HG03439 (cell line): ENCODE data around the gene TXK.

Experiments used
- ATAC-seq: cut with Tn5 transposase; IDR thresholded peaks from one replicate; pipeline ENCODE4 v1.9.1; 2021; ENCODE audit warnings: mild to moderate bottlenecking, moderate library complexity; ENCODE audit not compliant: unreplicated experiment

The TXK gene

DNA sequence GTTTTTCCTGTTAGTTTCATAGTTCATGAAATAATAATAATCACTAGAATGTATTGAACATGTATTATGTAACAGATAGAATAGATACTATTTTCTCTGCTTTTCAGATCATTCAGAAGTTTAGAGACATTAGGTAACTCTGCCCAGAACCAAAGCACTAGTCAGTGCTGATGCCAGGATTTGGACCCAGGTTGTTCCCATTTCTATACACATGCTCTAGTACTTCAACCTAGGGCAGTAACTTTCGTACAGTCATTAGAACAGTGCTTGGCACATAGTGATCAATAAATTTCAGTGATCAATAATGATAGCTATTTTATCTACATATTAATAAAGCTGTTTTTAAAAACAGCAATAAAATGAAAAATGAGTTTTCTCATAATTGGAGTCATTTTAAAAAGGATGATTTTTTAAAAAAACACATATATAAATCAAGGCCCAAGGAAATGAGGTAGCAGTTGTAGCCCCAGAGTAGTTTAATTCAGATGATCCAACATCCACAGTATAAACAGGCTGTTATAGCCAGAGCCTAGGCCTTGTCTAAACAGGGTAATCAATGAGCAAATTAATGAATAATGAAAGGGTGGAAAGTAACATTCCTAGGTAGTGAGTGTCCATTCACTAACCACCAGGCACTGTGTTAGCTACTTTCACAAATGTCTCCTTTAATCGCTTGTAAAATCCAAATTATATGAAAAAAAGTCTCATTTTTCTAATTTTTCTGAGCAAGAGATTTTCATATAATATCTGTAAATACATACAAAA is 25.6 kb downstream of the TXK start:
- ATAC-seq = no peak

DNA sequence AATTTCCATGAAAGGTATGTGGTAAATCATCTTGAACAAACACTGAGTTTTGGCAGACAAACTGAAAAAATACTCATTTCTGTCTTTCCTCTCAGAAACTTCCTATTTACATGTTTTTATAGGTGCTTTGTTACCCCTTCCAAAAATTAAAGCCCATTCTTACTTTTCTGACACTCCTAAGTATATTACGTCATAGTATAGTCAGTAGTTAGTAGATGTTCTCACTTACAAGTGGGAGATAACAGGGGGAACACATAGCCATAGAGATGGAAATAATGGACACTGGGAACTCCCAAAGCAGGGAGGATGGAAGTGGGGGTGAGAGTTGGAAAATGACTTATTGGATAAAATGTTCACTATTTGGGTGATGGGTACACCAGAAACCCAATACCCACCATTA is 28.8 kb downstream of the TXK start:
- no peak for ATAC-seq

DNA sequence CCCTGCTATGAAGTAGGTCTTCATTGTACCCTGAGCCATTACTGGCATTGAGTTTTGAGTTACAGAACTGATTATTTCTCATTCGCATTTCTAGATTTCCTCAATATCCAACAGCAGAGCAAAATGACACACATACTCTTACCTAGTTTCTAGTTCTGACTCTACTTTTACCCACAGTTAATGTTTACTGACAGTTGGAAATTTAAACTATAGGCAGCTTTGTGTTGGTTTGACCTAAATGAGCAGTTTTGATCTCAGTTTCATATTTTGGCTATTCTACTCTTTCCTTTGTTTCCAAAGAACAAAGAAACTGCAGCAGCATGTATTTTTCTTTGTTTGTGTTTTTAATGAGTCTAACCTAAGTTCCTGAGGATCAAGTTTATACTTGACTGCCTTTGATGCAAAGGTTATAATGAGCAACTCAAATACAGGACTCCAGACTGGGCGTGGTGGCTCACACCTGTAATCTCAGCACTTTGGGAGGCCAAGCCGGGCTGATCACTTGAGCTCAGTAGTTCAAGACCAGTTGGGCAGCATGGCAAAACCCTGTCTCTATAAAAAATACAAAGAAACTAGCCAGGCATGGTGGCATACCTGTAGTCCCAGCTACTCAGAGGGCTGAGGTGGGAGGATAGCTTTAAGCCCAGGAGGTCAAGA is 30.4 kb downstream of the TXK start:
- ATAC-seq = no peak

DNA sequence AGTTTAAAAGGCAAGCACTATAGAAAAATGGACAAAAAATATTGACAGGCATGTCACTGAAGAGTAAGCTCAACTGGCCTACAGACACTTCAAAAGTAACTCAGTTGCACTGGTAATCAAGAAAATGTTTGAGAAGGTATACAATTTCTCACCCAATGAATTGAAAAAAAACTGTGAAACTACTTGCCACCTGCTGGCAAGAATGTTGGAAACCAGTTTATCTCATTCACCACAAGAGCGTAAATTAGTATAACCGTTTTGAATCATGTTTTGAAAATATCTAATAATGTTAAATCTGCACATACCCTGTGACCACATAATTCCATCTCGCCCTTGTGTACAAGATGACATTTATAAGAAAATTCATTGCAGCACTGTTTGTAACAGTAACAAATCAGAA is 31.7 kb downstream of the TXK start:
- no peak for ATAC-seq

GRCh38 chr4:48100256-48100655 is 33.8 kb downstream of the TXK start:
- ATAC-seq = no peak

DNA sequence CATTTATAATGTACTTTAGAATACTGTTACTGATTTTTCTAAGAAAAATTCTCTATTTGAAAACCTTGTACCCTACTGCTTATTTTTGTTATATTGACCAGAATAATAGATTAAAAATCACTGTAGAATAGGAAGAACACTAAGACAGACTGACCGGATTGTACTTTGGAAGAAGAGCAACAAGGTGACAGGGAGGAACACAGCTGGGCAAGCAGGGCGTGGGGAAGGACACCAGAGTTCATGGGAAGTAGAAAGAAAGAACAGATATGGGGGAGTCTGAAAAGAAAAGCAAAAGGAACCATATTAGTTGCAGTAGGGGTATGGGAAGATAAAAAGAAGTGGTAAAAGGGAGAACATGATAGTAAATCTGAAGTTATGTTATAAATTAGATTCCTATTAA is 38.6 kb downstream of the TXK start:
- ATAC-seq = no peak

DNA sequence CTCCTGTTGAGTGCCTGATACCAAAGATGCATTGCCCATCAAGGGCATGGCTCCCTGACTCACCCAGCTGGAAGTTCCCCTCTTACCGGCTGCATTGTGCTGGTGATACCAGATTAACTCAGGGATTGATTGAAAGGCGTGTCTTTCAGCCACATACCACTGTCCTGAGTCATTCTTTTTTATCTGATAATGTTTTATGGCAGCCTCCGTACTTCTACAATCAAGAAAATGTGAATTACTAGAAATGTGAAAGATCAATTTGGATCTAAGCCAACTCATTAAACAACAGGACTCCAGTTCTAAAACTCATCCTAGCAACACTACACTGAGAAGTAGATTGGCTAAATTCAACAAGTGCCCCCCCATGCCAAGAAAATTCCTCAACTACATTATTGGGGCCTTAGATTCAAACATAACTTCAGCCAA is 40.0 kb downstream of the TXK start:
- ATAC-seq = no peak

- ATAC-seq = no peak
Observed at GRCh38 chr4:48090621-48091020, 43.4 kb downstream of the TXK start.

DNA sequence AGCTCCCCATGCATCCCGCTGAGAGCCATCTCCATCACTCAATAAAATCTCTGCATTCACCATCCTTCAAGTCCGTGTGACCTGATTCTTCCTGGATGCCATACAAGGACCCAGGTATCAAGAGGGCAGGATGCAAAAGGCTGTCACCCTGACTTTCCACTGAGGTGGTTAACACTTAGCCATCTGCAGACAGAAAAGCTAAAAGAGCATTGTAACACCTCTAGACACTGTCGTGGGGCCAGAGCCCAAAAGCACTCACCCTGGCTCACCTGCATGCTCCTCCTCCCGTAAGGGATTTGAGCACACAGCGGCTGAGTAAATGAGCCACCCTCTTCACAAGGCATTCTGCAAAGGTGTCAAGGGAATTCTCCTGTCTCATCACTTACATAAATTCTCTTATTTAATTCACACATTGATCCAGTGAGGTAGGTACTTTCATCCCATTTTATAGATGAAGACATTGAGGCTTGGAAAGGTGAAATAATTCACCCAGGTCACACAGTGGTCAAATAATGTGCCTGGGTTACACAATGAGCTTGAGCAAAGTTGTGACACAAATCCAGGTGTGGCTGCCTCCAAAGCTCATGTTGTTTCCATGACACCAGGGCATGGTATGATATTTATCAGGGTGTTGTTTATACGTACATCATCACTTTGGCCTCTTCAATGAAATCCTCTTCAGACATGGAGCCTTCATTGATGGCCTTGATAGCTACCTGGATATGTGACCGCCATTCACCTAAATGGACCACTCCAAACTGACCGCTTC is 48.0 kb downstream of the TXK start:
- ATAC-seq = no peak

DNA sequence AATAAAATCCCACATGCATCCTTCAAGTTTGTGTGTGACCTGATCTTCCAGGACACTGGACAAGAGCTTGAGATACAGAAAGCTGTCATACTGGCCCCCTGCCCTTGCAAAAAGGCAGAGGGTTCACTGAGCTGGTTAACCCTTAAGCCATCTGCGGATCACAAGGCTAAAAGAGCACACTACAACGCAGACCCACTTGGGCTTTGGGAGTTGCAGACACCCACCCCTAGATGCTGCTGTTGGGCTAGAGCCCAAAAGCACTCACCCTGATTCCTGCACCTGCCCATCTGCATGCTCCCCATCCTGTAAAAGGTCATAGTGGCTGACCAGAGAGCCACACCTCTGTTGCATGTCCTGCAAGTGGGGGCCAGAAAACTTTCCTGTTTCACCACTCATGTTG is 51.1 kb downstream of the TXK start:
- no peak for ATAC-seq

DNA sequence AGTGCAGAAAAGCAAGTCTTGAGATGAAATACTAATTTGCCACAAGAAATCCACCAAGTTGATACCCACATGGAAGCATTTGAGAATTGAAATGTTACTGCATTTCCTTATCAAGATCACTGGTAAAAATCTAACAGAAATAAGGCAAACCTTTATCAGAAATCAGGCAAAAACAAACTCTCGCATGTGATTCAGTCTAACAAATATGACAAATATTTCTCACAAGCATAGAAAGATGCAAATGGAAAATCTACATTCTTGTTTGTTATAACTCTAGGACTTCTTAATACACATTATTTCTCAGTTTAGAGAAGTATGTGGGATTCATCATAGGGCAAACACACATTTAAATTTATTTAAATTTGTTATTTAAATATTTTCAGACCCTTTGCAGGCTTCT is 52.9 kb downstream of the TXK start:
- ATAC-seq = no peak

DNA sequence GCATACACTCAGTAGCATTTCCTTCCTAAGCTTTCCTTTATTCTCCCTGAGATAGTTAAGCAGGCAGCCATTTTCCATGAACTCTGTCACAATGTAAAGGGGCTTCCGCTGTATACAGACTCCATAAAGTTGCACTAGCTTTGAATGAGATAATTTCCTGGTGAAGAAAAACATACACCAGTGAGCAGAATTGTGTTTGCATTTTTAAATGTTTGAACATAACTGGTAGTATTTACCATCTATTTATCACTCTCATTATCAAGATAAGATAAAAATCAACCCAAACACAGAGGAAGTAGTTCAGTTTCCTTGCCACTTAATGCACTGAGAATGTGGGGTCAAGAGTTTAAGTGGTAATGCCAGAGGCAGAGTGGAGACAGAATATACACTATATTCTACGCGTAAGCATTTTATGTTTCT is 54.1 kb downstream of the TXK start:
- ATAC-seq = no peak

GRCh38 chr4:48078862-48079655 is 55.0 kb downstream of the TXK start:
- ATAC-seq = no peak

DNA sequence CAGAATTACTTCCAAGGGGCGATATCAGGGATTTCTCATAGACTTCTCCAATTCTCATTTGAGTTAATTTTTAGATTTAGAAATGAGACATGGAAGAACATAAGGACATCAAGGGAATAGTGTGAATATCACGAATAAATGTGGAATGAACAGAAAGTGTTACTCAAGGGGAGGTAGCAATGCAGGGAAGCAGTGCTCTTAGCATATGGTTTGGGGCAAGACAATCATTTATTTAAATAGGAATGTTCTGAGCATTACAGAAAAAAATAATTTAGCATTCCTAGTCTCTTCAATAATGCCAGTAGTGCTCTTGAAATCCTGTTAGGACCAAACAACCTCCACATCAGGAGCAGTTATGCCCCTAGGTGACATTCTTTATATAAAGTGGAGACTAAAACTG is 55.6 kb downstream of the TXK start:
- no peak for ATAC-seq

DNA sequence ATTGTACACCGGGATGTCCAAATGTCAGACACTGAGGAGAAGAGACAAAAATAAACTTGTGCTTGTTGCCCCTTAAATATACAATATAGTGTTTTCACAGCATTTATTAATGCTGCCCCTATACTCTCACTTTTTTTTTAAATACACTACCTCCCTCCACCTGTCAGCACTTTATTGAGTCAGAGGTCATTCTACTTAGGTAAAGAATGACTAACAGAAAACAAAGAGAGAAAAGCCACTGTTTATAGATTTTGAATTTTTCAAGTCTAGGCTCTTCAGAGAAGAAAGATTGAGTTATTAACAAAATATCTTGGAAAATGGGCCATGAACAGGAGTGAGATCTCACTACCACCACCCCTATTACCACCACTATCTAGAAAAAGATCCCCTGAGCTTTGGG is 59.4 kb downstream of the TXK start:
- ATAC-seq = no peak

DNA sequence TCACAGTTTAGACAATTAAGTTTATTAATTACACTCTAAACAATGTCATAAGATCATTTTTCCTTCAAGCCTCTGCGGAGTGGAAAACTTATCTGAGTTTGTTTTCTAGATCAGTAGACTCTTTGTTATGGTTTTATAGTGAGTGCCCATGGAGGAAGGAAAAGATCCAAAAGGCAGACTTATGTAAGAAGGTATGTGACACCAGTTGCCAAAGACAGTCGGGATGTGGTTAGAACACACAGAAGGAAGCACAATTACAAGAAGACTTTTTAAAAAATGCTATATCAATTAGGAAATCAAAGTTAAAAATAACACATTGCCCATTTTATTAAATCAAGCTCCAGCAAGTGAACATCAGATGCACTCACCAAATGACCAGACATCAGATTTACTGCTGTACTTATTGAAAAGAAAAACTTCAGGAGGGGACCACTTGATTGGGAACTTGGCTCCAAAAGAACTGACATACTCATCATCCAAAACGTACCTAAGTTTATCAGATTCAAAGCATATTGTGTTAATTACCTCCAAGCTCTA is 60.4 kb downstream of the TXK start:
- no peak for ATAC-seq

GRCh38 chr4:48071191-48071590 is 62.9 kb downstream of the TXK start:
- no peak for ATAC-seq

DNA sequence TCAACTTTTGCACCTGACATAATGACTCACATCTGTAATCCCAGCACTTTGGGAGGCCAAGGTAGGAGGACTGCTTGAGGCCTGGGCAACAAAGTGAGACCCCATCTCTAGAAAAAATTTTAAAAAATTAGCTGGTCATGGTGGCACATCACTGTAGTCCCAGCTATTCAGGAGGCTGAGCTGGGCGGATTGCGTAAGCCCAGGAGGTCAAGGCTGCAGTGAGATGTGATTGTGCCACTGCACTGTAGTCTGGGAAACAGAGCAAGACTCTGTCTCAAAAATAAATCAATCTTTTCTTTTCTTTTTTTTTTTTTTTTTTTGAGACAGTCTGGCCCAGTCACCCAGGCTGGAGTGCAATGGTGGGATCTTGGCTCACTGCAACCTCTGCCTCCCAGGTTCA is 65.0 kb downstream of the TXK start:
- ATAC-seq = no peak

DNA sequence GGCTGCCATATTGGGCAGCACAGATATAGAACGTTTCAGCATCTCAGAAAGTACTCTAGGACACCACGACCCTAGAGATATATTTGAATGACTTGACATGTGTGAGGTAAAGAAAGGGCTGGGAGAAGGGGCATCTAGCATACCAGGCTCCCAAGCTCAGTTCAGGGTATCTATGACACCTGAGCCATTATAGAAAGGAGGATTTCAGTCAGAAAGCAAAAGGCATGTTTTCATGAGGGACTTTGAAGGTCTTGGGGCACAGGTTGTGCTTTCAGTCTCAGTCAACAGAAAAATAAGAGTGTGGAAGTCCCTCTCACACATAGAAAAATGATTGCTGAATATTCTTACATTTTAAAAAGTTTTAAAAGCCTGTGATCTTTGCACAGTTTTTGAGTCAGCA is 65.9 kb downstream of the TXK start:
- ATAC-seq = no peak

GRCh38 chr4:48067536-48067935 is 66.5 kb downstream of the TXK start:
- ATAC-seq = no peak

DNA sequence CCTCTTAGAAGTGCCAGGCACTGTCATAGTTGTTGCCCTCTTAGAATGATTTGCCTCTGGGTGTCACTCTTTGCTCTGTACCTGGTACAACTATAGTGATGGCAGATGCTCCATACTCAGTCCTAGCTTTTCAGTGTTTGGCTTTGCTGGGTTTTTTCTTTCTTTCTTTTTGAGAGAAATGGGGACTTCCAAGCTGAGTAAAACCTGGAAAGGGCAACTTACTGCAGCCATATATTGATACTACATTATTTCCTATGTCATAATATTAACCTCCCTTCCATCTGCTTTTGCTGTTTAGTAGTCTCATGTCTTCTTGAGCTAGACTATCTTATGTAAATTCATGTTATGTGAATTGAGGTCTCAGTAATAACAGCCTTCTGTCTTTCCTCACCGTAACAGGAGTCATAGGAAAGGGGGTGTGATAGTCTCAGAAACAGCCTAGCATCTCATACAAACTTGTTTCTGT is 68.4 kb downstream of the TXK start:
- peak; percentile 82 for ATAC-seq
